Measurements from ENCODE around the gene MRPL19. TPM values are rescaled to one million over a fixed set of nuclear protein-coding genes. Genes with fewer than 3 reads are reported as not detected.

Gene MRPL19
- total and polyA plus RNA-seq, 2 experiments from 2014 or later = 65.5 to 149 TPM

DNA sequence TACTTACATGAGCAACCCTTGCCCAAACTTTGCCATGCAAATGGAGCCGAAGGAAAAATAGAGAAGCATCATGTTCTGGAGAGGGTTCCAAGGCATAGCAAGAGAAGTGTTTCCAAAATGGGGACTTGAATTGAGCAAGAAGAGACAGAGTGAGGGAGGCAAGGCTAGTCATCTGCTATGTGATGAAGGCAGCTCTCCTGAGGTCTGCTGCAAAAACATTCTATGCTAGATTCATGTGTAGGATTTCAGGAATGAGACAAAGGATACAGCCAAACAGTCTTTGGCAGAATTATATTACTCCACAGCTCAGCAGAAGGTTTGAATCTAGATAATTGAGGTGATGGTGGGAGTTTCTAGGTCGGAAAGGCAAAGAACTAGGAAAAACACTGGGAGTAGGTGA lies 24.1 kb upstream of the MRPL19 start:
- no peaks in the 10 kb centered on the region; the same call in 1 of the 2 replicates for H4K20me1 ChIP-seq (replicated peaks; ENCODE audit: insufficient read depth)
- DNase-seq (ENCODE audit: low spot score) (no peak), ATAC-seq (no peak)
- no peak overlapping the region for H2AFZ ChIP-seq
- TF ChIP-seq JUNB (IDR thresholded peaks at IDR 0.05; ENCODE audit: unreplicated experiment) (no peak), REST (IDR thresholded peaks at IDR 0.05; ENCODE audit: unreplicated experiment) (no peak), EZH2 (IDR thresholded peaks at IDR 0.05; ENCODE audit: low read depth, unreplicated experiment) (no peak), POLR2AphosphoS5 (IDR thresholded peaks at IDR 0.05; ENCODE audit: low read depth) (no peak), ZNF114 (CRISPR knock-in tag; IDR thresholded peaks at IDR 0.05) (no peak), ZNF331 (CRISPR knock-in tag; IDR thresholded peaks at IDR 0.05; ENCODE audit: low read depth) (no peak), CREB1 (CRISPR knock-in tag; IDR thresholded peaks at IDR 0.05; ENCODE audit: low read depth) (no peak), EZH2phosphoT487 (IDR thresholded peaks at IDR 0.05; ENCODE audit: unreplicated experiment) (no peak), STAT1 (IDR thresholded peaks at IDR 0.05; ENCODE audit: unreplicated experiment) (no peak), NANOG (IDR thresholded peaks at IDR 0.05; ENCODE audit: borderline replicate concordance) (no peak), ZNF462 (CRISPR knock-in tag; IDR thresholded peaks at IDR 0.05) (no peak)
- TF ChIP-seq, protein P1, sequence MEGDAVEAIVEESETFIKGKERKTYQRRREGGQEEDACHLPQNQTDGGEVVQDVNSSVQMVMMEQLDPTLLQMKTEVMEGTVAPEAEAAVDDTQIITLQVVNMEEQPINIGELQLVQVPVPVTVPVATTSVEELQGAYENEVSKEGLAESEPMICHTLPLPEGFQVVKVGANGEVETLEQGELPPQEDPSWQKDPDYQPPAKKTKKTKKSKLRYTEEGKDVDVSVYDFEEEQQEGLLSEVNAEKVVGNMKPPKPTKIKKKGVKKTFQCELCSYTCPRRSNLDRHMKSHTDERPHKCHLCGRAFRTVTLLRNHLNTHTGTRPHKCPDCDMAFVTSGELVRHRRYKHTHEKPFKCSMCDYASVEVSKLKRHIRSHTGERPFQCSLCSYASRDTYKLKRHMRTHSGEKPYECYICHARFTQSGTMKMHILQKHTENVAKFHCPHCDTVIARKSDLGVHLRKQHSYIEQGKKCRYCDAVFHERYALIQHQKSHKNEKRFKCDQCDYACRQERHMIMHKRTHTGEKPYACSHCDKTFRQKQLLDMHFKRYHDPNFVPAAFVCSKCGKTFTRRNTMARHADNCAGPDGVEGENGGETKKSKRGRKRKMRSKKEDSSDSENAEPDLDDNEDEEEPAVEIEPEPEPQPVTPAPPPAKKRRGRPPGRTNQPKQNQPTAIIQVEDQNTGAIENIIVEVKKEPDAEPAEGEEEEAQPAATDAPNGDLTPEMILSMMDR (conservative IDR thresholded peaks at IDR 0.05; ENCODE audit: low read depth in 2 of 2) = no peak
- TF ChIP-seq, protein P2, sequence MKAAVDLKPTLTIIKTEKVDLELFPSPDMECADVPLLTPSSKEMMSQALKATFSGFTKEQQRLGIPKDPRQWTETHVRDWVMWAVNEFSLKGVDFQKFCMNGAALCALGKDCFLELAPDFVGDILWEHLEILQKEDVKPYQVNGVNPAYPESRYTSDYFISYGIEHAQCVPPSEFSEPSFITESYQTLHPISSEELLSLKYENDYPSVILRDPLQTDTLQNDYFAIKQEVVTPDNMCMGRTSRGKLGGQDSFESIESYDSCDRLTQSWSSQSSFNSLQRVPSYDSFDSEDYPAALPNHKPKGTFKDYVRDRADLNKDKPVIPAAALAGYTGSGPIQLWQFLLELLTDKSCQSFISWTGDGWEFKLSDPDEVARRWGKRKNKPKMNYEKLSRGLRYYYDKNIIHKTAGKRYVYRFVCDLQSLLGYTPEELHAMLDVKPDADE (IDR thresholded peaks at IDR 0.05) = no peak
- Mint-ChIP-seq H3K27ac (no peak overlapping the region), H3K4me1 (no peaks in the 10 kb centered on the region), H3K4me3 (no peak overlapping the region), H3K36me3 (ENCODE audit: low read depth) (no peaks in the 10 kb centered on the region), H3K9me3 (no peaks in the 10 kb centered on the region), H3K27me3 (ENCODE audit: insufficient read depth, low read depth, poor library complexity) (peaks cover 2% of the 10 kb centered on the region)
- no peak overlapping the region for H3K27ac ChIP-seq (ENCODE audit: low read depth)
- H3K4me1 ChIP-seq (ENCODE audit: insufficient read depth) = no peaks in the 10 kb centered on the region
- H3K9me2 ChIP-seq (ENCODE audit: insufficient read depth) = peaks cover 7% of the 10 kb centered on the region; the same call in 1 of the 2 replicates
- H3K36me3 ChIP-seq (ENCODE audit: insufficient read depth) = no peaks in the 10 kb centered on the region
- H3K79me2 ChIP-seq (replicated peaks; ENCODE audit: insufficient read depth) = no peaks in the 10 kb centered on the region
- H3K4me2 ChIP-seq = no peak overlapping the region
- no peaks in the 10 kb centered on the region for H3K27me3 ChIP-seq (ENCODE audit: insufficient read depth)
- no peak overlapping the region for H3K4me3 ChIP-seq
- H3F3A ChIP-seq (replicated peaks; ENCODE audit: low read depth) = no peaks in the 10 kb centered on the region

Data from GM23338 (cell line).